Small intestine (tissue), 7 donors: Measurements from ENCODE around the gene ALPG. TPM values are rescaled to one million over a fixed set of nuclear protein-coding genes. Genes with fewer than 3 reads are reported as not detected.
"Not testable (repeated sequence)": the region's sequence is repeated elsewhere in the genome, so short reads cannot be mapped to it uniquely, and the experiment has no call there.

Experiments used
- DNase-seq, 2 donors: peaks; one replicate each; pipeline versions ENCODE4 v3.0.0 to v3.0.0-alpha.2; 2013
- FAIRE-seq: peaks from 2 replicates; lab custom pipeline; 2012; peaks lifted over from hg19 to GRCh38; lab: Jason Lieb, UNC
- H3K27ac ChIP-seq, 3 donors: one replicate each; pipeline ENCODE4 v1.5.1; 2013; ENCODE audit warnings: low read length in 2 of 3, mild to moderate bottlenecking in 2 of 3, control low read depth in 1 of 3, inconsistent platforms in 1 of 3, low read depth in 1 of 3, moderate library complexity in 1 of 3
- H3K27me3 ChIP-seq, 3 donors: one replicate each; pipeline ENCODE4 v1.6.1; 2013; ENCODE audit warnings: low read length in 3 of 3, inconsistent platforms in 1 of 3; ENCODE audit not compliant: control insufficient read depth in 3 of 3, insufficient read depth in 3 of 3
- H3K36me3 ChIP-seq, 3 donors: one replicate each; pipeline ENCODE4 v1.6.1; 2013; ENCODE audit warnings: low read length in 3 of 3, inconsistent platforms in 1 of 3, low read depth in 1 of 3, mild to moderate bottlenecking in 1 of 3, moderate library complexity in 1 of 3; ENCODE audit not compliant: control insufficient read depth in 3 of 3, insufficient read depth in 2 of 3
- H3K4me1 ChIP-seq, 3 donors: one replicate each; pipeline ENCODE4 v1.6.1; 2013; ENCODE audit warnings: low read length in 2 of 3, inconsistent platforms in 1 of 3, low read depth in 1 of 3, mild to moderate bottlenecking in 1 of 3, moderate library complexity in 1 of 3; ENCODE audit not compliant: control insufficient read depth in 3 of 3, insufficient read depth in 2 of 3
- H3K4me3 ChIP-seq, 3 donors: one replicate each; pipeline ENCODE4 v1.5.1; 2013; ENCODE audit warnings: low read length in 3 of 3, control low read depth in 1 of 3, inconsistent platforms in 1 of 3, low read depth in 1 of 3, mild to moderate bottlenecking in 1 of 3, moderate library complexity in 1 of 3
- H3K9me3 ChIP-seq, 2 donors: one replicate each; pipeline ENCODE4 v1.6.1; 2013; ENCODE audit warnings: low read depth in 1 of 2, low read length in 1 of 2; ENCODE audit not compliant: control insufficient read depth in 2 of 2, insufficient read depth in 1 of 2
- WGBS, 3 donors: extraction: QIAGEN DNeasy Blood & Tissue Kit; methylation state at CpG; one replicate each; pipeline ENCODE4 v1.1.7; 2013; 5-methylcytosine and 5-hydroxymethylcytosine counted together
- polyA plus RNA-seq, 4 donors: library from polyadenylated mRNA; stranded (reverse) in 3 of 4; unstranded in 1 of 4; fragments of 200-250 nt in 3 of 4; fragments of 120-200 nt in 1 of 4; gene quantifications; one replicate each; pipeline versions ENCODE4 v1.2.1 to v1.2.3, GENCODE V29; 2013
- donor health status: healthy with polysubstance abuse.
- donor health status: control.
- donor health status: control.
- donor health status: Bipolar disorder and iron deficiency.
- donor health status: healthy.

The ALPG gene
- polyA plus RNA-seq, 4 donors = 0.01 TPM; not detected in 3

- not testable (repeated sequence) for H3K4me3 ChIP-seq, H3K36me3 ChIP-seq, H3K27ac ChIP-seq, FAIRE-seq, DNase-seq
- WGBS, 3 donors = 30 to 48% (median 40%) methylated on average over 3 of the region's 3 CpGs
- Histone ChIP-seq H3K9me3 (peaks cover 0 to 22% of the 10 kb centered on the region in 2 donors), H3K4me1 (peaks cover 0 to 12% (median 0%) of the 10 kb centered on the region in 3 donors), H3K27me3 (peaks cover 15 to 53% (median 41%) of the 10 kb centered on the region in 3 donors)
Measured at GRCh38 chr2:232422996-232423395, 16.4 kb downstream of the ALPG start.

- H3K4me3 ChIP-seq, H3K27ac ChIP-seq, H3K36me3 ChIP-seq, H3K4me1 ChIP-seq, FAIRE-seq, DNase-seq: not testable (repeated sequence)
- Histone ChIP-seq H3K9me3 (peaks cover 0 to 22% of the 10 kb centered on the region in 2 donors), H3K27me3 (peaks cover 15 to 49% (median 36%) of the 10 kb centered on the region in 3 donors)
- 29 to 48% (median 33%) methylated on average over 6 to 7 of the region's 7 CpGs for WGBS, 3 donors
Measured at GRCh38 chr2:232423407-232423806, 16.8 kb downstream of the ALPG start.

- no peak for DNase-seq
- no peaks in the 10 kb centered on the region for H3K27me3 ChIP-seq
- no peak overlapping the region for H3K4me3 ChIP-seq
- H3K27ac ChIP-seq = no peak overlapping the region
- FAIRE-seq = no peak
- no peaks in the 10 kb centered on the region for H3K36me3 ChIP-seq
- WGBS, 3 donors = 81 to 87% (median 84%) methylated on average over 16 of the region's 16 CpGs
- no peaks in the 10 kb centered on the region for H3K4me1 ChIP-seq
- H3K9me3 ChIP-seq = no peaks in the 10 kb centered on the region
Measured at GRCh38 chr2:232431705-232432590, 25.3 kb downstream of the ALPG start.

GRCh38 chr2:232432598-232433184 lies 26.0 kb downstream of the ALPG start:
- 46 to 77% (median 64%) methylated on average over 14 to 16 of the region's 16 CpGs for WGBS, 3 donors
- no peaks in the 10 kb centered on the region for H3K27me3 ChIP-seq
- H3K9me3 ChIP-seq = no peaks in the 10 kb centered on the region
- FAIRE-seq (no peak), DNase-seq (no peak)
- H3K4me3 ChIP-seq = no peak overlapping the region
- no peak overlapping the region for H3K27ac ChIP-seq
- H3K36me3 ChIP-seq = no peaks in the 10 kb centered on the region
- H3K4me1 ChIP-seq = no peaks in the 10 kb centered on the region

- not testable (repeated sequence) for H3K27me3 ChIP-seq, H3K27ac ChIP-seq, H3K9me3 ChIP-seq, H3K4me3 ChIP-seq, DNase-seq, FAIRE-seq, H3K4me1 ChIP-seq, H3K36me3 ChIP-seq
- WGBS, 3 donors = 86 to 96% (median 92%) methylated on average over 8 to 9 of the region's 9 CpGs
Measured at GRCh38 chr2:232433622-232434021, 27.0 kb downstream of the ALPG start.

- Histone ChIP-seq H3K27me3 (peaks cover 0 to 3% (median 0%) of the 10 kb centered on the region in 3 donors), H3K27ac (no peak overlapping the region), H3K36me3 (no peaks in the 10 kb centered on the region), H3K4me3 (no peak overlapping the region), H3K9me3 (no peaks in the 10 kb centered on the region), H3K4me1 (no peaks in the 10 kb centered on the region)
- no peak for FAIRE-seq
- WGBS, 3 donors = 73 to 85% (median 85%) methylated on average over 9 of the region's 9 CpGs
- no peak for DNase-seq
Measured at GRCh38 chr2:232434091-232434490, 27.4 kb downstream of the ALPG start.

- WGBS, 3 donors = 85 to 94% (median 87%) methylated on average over 12 of the region's 12 CpGs
- Histone ChIP-seq H3K36me3 (no peaks in the 10 kb centered on the region), H3K9me3 (no peaks in the 10 kb centered on the region), H3K4me3 (no peak overlapping the region), H3K4me1 (no peaks in the 10 kb centered on the region), H3K27ac (no peak overlapping the region), H3K27me3 (peaks cover 0 to 3% (median 0%) of the 10 kb centered on the region in 3 donors)
- DNase-seq (no peak), FAIRE-seq (no peak)
Measured at GRCh38 chr2:232434563-232435374, 28.1 kb downstream of the ALPG start.

GRCh38 chr2:232435375-232435648 lies 28.7 kb downstream of the ALPG start:
- Histone ChIP-seq H3K4me3 (no peak overlapping the region), H3K27ac (no peak overlapping the region), H3K27me3 (peaks cover 0 to 3% (median 0%) of the 10 kb centered on the region in 3 donors), H3K36me3 (no peaks in the 10 kb centered on the region), H3K9me3 (no peaks in the 10 kb centered on the region), H3K4me1 (no peaks in the 10 kb centered on the region)
- DNase-seq = no peak
- 74 to 85% (median 78%) methylated on average over 4 of the region's 4 CpGs for WGBS, 3 donors
- no peak for FAIRE-seq
